Raji (cell line): ENCODE data around the gene C19orf18.

Experiments used
- POLR2A ChIP-seq: IDR thresholded peaks from 2 replicates; pipeline ENCODE4 v1.6.1; 2011; ENCODE audit warnings: low read depth, low read length, control low read depth; ENCODE audit not compliant: insufficient read depth

Gene C19orf18

DNA sequence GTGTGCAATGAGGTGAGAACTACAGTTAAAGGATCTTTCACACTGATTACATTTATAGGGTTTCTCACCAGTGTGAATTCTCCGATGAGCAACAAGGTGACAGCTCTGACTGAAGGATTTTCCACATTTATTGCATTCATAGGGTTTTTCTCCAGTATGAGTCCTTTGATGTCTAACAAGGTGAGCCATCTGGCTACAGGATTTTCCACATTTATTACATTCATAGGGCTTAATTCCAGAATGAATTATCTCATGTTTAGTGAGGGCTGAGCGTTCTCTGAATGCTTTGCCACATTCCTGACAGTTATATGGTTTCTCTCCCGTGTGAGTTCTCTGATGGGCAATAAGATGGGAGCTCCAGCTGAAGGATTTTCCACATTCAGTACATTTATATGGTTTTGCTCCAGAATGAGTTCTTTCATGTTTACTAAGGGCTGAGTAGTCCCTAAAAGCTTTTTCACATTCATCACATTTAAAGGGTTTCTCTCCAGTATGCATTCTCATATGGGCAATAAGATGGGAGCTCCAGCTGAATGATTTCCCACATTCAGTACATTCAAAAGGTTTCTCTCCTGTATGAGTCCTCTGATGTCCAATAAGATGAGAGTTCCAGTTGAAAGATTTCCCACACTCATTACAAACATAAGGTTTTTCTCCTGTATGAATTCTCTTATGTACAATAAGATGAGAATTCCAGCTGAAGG lies 4.4 kb upstream of the C19orf18 start:
- TF ChIP-seq POLR2A: no peak

DNA sequence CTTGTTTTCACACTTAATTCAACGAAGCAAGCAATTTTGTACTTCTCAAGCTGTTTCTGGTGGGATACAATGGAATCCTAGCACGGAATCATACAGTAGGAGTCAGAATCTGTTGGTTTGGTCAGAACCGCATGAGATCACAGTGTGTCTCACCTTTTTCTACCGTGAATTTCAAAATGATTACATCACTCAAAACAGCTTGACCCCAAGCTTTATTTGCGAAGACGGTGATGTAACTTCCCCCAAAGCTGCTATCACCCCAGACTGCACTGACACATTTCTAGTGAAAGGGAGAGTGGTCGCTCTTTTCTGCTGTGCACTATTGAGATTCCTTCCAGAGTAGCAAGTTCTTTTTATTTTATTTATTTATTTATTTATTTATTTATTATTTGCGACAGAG lies 9.6 kb downstream of the C19orf18 start:
- TF ChIP-seq POLR2A: no peak

DNA sequence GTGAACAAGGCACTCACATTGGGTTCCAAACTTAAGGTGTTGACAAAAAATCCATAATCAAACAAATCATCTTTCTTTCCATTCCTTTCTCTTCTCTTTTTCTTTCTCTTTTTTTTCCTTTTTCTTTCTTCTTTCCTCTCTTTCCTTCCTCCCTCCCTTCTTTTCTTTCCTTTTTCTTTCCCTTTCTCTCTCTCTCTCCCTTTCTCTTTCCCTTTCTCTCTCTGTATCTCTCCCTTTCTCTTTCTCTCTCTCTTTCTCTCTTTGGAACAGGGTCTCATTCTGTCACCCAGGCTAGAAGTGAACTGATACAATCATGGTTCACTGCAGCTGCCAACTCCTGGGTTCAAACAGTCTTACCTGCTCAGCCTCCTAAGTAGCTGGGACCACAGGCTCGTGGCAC lies 12.5 kb downstream of the C19orf18 start:
- TF ChIP-seq POLR2A: no peak

DNA sequence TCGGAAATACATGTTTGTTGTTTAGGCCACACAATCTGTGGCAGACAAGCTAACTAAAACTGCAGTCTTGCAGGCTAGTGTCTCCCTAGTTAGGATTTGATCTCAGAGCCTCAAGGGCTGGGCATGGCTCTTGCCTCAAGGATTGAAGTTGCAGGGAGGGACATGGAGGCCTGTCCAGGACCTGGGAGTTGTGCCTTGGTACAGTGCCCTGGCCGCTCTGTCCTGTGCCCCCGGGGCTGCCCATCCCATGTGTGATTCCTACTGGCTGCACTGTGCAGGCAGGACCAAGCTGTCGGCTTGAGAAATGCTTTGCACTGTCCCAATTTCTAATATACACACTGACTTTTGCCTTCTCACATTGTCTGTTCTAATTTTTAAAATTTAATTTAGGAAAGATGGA lies 19.3 kb downstream of the C19orf18 start:
- TF ChIP-seq POLR2A: no peak

DNA sequence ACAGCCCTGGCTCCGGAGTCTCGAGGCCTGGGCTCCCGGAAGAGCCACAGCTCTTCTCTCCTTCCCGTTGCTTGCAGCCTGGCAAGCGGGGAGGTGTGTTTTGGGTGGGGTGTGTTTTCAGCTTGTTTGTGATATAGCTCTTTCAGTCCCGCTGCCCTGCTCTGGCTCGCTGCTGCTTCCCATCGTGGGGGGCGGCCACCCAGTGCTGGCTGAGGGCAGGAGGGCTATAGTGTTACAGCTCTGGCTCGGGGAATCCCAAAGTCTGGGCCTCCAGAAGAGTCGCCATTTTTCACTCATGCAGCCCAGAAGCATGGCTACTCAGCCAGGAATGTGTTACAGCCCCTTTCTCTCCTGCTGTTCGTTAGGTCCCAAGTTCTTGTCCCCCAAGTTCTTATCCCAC lies 24.6 kb downstream of the C19orf18 start:
- TF ChIP-seq POLR2A: no peak

DNA sequence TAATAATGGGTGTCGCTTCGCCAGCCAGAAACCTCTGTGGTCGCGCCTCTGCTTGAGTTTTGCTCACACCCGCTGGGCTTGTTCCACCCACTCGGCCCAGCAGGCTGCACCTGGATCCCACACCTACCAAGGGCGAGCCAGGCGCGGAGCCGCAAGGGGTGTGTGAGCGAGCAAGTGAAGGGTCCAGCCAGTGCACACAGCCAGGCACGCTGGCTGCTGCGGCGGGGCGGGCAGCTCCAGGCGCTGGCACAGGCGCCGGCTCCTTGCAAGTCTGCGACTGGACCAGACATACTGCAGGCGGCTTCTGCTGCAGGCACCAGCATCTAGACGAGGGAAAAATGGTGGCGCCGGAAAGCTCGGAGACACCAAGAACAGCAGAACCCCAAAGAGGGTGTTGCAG lies 25.0 kb downstream of the C19orf18 start:
- no peak for TF ChIP-seq POLR2A

DNA sequence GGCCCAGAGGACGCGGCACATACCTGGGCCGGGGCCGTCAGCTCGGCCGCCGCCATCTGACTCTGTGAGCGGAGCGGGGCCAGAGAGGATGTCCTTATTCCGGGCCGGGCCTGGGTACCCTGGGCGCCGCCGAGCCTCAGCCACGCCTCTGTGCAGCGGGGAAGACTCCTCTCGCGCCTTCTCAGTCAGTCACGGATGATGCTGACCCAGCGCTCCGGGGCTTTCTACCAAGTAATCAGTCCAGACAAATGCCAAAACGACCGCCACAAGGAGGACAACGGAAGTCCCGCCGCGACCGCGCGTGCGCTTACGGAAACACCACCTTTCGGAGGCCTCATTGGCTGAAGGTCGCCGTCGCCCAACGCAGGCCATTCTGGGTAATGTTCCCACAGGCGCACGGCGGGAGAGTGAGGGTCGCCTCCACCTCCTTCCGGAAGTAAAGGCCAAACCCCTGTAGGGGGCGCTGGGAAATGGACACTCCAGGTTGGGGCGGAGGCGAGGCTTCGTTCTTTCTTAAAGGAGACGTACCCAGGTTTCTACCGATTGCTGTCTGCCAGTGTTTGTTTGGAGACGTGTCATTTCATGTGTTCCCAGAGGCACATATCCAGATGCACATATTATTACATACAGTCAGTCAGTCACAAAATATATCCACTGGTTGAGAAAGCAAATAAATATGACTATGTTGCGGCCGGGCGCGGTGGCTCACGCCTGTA lies 26.8 kb downstream of the C19orf18 start, which contains the start of gene ZNF256:
Gene ZNF256 (minus strand): TSS at position 288 of the 716 bp plus-strand sequence. CDS start 232 bp downstream, at position 56.
- no peak for TF ChIP-seq POLR2A

DNA sequence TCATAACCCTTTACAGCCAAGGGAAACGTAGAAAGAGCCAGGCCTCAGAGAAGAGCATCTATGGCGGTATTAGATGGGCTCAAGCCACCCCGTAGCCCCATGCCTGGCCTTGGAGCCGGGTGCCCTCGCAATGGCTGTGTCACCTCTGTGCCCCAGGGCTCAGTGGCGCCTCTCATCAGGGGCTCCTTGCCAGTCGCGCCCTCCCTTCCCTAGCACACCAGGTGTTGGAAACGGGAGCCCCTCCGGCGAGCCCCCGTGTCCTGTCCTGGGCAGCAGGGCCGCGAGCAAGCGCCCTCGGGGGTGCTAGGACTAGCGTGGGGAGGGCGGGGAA lies 27.3 kb downstream of the C19orf18 start:
- TF ChIP-seq POLR2A: no peak

DNA sequence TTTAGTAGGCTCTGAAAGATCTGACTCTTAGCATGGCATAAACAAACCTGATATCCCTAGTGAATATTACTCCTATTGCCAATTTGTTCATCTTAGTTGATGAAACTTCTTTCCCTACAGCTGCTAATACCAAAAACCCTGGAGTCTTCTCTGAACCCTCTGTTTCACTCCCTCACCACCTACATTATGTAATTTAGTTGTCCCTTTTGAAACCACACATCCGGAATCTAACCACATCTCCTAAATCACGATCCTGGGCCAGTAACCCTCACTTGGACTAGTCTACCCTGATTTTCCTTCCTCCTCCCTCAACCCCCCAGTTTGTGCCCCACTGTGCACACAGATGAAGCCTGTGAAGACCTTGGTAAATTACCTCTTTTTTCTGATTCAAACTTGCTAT lies 28.0 kb downstream of the C19orf18 start:
- TF ChIP-seq POLR2A: no peak

DNA sequence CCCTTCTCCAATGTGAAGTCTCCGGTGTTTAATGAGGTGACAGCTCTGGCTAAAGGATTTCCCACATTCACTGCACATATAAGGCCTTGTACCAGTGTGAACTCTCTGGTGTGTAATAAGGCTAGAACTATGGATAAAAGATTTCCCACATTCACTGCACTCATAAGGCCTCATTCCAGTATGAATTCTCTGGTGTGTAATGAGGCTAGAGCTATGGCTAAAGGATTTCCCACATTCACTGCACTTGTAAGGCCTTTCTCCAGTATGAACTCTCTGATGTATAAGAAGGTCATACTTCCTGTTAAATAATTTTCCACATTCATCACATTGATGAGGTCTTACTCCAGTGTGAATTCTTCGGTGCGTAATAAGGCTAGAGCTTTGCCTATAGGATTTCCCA lies 32.7 kb downstream of the C19orf18 start:
- no peak for TF ChIP-seq POLR2A

DNA sequence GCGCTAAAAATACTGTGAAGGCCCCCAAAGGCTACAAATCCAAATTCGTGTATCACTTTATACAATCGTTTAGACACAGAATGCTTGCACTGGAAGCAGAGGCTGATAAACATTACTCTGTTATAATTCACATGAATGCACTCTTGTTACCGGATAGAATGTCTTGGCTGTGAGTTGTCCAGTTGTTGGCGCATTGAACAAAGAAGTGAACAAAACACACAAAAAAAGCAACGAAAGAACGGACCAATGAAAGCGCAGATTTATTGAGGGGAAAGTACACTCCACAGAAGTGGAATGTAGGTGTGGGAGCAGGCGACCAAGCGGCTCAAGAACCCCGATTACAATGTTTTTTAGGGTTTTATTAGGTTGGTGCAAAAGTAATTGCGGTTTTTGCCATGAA lies 38.6 kb downstream of the C19orf18 start:
- no peak for TF ChIP-seq POLR2A

DNA sequence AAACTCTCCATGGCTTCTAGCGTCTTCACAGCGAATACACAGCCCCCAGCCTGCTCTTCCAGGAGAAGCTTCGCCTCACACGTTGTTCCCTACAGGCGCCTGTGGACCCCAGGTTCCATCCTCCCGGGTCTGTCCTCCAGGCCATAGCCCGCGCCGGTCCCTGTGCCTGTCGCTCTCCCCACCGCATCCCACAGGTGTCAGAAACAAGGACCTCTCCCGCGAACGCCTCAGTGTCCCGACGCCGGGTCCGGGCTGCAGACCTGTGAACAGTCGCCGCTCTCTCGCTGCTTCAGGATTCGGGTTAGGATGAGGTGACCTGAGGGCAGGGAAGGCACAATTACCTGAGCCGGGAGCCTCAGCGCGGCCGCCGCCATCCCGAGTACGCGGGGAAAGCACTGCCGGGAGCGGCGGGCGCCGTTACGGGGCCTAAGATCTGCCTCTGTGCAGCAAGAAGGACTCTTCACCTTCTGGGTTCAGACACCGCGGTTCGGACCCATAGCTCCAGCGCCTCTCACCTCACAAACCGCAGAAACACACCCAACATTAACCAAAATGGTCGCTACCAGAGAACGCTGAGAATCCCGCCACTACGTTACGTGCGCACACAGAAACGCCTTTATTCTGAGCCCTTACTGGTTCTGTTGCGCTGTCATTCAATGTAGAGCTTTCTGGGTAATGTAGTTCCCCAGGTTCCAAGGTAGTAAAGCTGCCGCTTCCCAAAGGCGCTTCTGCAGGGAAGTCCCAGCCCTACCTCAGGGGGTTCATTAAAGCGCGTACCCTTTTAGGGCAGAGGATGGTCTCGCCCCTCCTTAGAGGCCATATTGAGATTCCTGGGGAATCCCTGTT lies 39.3 kb downstream of the C19orf18 start, which contains the start of gene ZNF418:
Gene ZNF418 (minus strand): TSS at position 583 of the 846 bp plus-strand sequence. CDS start 1,580 bp downstream, outside the sequence.
- no peak for TF ChIP-seq POLR2A

DNA sequence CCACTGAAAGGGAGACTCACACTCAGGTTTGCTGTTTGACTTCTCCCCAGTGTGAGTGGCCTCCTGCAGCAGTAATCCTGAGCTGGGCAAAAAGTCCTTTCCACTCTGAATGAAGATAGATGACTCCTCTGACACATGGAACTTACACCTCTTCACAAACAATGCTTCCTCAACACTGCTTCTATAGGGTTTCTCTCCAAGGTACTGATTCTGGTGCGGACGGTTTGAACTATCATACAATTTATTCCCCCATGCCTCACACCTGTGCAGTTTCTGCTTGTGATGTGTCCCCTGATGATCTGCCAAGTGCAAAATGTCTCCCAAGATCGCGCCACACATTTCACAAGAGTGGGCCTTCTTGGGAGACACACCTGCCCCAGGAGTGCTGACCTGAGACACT lies 46.7 kb downstream of the C19orf18 start:
- no peak for TF ChIP-seq POLR2A

DNA sequence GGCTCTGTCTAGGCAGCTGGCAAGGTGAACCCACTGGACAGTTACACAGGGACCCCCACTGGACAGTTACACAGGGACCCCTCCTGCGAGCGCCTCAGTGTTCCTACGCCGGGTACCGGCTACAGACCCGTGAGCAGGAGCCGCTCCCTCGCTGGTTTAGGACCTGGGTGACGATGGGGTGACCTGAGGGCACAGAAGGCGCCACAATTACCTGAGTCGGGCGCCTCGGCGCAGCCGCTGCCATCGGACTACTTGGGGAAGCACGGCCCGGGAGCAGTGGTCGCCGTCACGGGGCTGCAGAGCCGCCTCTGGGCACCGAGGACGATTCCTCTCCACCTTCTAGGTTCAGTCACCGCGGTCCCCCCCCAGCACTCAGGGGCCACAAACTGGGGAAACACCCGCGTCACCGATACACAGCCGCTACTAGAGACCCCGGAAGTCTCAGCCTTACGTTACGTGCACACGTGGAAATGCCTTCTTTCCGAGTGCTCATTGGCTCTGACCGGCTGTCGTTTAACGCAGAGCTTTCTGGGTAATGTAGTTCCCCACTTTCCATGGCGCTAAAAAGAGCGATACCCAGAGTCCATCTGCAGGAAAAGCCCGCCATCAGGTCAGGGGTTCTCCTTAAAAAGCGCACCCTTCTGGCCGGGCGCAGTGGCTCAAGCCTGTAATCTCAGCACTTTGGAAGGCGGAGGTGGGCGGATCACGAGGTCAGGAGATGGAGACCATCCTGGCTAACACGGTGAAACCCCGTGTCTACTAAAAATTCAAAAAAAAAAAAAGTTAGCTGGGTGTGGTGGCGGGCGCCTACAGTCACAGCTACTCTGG lies 58.0 kb downstream of the C19orf18 start, which contains the start of gene ZNF417:
Gene ZNF417 (minus strand): TSS at position 425 of the 828 bp plus-strand sequence. CDS start 181 bp downstream, at position 244.
- TF ChIP-seq POLR2A: peak; percentile 63

DNA sequence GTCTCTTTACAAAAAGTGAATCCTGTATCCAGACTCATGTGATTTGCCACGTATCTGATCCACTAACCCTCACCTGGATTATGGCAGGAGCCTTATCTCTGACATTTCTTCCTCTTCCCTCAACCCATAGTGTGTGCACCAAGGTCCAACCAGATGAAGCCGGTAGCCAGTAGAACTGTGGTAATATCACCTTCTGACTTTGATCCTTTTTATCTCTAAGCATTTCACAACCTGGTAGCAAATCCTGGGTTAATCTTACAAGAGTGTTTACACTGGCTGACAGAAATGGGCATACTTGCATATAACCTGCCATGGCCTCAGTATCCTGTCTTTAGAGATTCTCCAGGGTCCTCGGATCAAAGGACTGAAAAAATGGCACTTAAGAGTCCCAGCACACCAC lies 59.8 kb downstream of the C19orf18 start:
- no peak for TF ChIP-seq POLR2A
